Superior temporal gyrus (tissue), 1 donor: ENCODE results near the gene DACH1.
"Not testable (repeated sequence)": the region's sequence is repeated elsewhere in the genome, so short reads cannot be mapped to it uniquely, and the experiment has no call there.

Source experiments
- DNase-seq: peaks from one replicate; pipeline ENCODE4 v3.0.0-alpha.2; 2016; ENCODE audit errors: extremely low spot score

Gene DACH1

GRCh38 chr13:71828564-71828963 is 38.4 kb downstream of the DACH1 start:
- no peak for DNase-seq

DNA sequence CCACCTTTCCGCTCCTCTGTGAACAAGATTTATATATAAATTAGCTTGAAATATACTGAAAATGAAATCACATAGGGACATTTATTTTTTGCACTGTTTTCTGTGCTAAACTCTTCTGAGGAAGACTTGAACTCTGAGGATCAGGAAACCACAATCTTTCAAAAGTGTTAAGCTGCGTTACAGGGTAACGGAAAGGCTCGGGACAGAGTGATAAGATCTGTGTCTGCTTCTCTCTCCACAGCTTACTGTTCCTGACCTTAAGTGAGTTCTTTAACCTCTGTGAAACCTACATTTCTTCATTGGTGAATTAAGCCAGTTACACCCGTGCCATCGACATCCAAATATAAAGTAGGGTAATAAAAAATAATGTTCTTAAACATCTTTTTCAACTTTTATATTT is 38.9 kb downstream of the DACH1 start:
- no peak for DNase-seq

GRCh38 chr13:71827241-71827640 is 39.8 kb downstream of the DACH1 start:
- no peak for DNase-seq

- no peak for DNase-seq
Measured at GRCh38 chr13:71820699-71821098, 46.3 kb downstream of the DACH1 start.

GRCh38 chr13:71817335-71817734 is 49.7 kb downstream of the DACH1 start:
- no peak for DNase-seq

GRCh38 chr13:71814806-71815360 is 52.1 kb downstream of the DACH1 start:
- no peak for DNase-seq

GRCh38 chr13:71813187-71813586 is 53.8 kb downstream of the DACH1 start:
- no peak for DNase-seq

DNA sequence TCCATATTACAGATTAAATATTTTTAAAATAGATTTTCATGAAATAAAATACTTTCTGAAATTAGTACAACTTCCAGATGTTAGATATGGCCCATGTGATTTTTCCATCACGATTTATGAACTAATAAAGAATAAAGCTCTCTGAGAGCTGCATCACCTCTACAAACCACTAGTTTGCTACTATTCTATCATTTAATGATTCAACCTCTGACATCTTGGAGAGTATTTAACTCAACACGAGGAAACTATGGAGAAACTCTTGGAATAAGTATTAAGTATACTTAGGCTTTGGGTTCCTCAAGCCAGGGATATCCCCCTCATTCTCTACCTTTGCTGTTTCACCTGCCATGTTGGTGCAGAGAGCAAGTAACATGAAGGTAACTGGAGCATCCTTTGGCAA is 55.7 kb downstream of the DACH1 start:
- DNase-seq = no peak

GRCh38 chr13:71808708-71809107 is 58.3 kb downstream of the DACH1 start:
- no peak for DNase-seq

DNA sequence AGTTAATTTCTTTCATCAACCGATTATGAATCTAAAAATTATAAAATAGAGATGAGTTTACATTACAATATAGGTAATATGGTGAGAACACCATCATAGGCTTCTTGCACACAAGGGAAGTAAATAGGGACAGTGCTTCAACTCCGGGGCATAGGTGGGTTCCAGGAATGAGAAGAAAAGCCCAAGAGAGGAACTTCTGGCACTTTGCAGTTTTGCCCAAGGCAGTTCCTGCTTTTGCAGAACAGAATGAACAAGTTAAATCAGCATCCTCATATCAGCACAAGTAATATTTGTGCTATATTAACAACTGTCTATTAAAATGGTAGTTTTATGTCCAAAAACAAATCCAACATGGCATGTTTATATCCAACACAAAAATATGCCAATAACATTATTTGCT is 60.1 kb downstream of the DACH1 start:
- no peak for DNase-seq

DNA sequence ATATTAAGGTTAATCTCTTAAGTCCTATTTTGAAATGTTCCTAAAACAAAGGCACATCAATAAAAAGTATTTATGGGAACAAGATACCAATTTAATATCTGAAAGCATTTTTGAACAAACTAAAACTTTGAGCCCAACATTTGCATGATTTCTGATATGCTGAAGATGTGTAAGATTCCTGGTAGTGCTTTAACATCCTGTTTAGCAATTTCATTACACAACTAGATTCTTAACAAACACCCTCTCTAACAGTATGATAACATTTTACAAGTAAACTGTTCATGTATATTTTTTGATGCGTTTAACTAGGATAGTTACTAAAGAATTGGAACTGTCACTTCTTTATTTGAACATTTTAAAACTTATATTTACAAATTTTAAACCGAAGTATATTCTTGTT is 63.9 kb downstream of the DACH1 start:
- DNase-seq = no peak

GRCh38 chr13:71801781-71802180 is 65.2 kb downstream of the DACH1 start:
- DNase-seq = no peak

DNA sequence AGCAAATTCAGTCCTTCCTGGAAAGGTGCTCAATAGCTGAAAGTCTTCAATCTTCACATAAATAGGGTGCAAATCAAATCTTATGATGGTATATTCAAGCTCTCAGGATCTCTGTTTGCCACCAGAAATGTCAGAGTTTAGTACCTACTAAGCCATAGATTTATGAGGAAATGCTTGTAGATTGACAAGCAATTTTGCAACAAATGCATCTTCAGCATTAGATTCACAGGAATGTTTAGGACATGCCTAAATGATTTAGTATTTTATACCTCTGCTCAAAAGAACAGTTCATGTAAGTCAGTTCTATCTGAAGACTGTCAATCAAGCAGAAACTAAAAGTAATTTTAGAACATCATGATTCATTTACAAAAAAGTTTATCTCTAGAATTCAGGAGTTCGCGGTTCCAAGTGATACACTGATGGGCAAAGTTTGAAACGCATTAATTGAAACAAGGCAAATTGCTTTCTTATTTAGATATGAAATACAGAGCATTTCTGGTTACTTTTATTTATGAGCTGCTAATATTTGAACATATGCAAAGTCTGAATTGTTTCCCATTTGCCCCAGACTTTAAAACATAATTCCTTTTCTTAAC is 65.7 kb downstream of the DACH1 start:
- DNase-seq = no peak

GRCh38 chr13:71799324-71799723 is 67.7 kb downstream of the DACH1 start:
- DNase-seq = no peak

- DNase-seq = no peak
Measured at GRCh38 chr13:71798707-71799106, 68.3 kb downstream of the DACH1 start.

- DNase-seq = no peak
Measured at GRCh38 chr13:71797517-71797916, 69.5 kb downstream of the DACH1 start.

DNA sequence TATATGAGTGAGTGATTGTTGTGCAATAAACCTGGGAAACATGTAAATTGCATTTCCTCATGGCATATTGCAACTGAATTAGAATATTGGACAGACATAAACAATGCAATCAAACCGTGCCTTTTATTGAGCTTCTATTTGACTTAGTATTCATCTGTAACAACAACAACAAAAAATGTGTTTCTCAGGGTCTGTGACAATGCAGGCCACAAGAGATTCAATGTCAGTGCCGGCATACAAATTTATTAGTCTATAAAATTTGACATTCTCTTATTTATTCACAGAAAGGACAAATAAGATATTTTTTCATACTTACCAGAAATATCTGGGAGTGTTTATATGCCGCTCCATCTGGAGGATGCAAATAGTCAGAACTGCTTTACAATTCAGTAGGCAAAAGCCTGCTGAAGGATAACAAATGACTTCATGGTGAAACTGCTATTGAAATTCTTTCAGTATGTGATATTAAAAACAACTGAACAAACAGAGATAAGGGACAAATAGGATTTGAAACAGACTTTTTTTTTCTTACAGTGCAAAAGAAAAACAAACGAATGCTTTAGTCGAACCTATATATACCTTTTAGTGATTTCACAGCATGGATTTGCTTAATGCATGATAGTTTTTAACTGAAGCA is 77.2 kb downstream of the DACH1 start:
- DNase-seq = no peak

DNA sequence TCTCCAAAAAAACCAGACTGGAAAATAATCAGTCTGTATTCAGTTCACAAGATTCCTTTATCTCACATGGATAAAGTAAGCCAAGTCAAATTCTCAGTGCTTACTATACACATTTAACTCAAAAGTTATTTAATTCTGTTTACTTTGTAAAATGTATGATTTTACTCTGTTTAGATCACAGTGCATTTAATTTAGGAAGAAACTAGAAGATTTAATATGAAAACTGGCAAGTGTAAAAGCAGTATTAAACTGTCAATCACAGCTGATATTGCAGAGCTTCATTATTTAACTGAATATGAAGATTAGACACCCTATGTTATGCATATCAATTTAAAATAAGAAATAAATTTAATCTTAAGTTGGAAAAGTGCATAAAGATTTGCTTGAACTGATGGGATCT is 78.0 kb downstream of the DACH1 start:
- DNase-seq = no peak

DNA sequence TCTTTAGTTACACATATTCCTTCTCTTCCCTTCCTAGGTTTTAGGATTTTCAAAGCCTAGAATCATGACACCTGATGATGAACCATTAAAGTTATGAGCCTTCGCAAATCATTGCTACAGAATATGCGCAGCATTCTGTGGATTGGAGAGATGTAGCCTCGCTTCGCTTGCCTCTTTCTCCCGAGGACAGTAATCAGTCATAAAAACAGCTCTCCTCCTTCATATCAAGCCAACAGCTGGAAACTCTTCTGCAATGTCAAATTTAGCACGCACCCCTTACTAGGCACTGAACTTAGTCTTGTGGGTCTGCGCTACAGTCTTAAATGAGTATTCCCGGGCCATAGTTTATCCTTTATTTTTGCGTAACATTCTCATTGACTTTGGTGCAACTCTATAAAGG is 79.6 kb downstream of the DACH1 start:
- DNase-seq = no peak

- DNase-seq = no peak
Measured at GRCh38 chr13:71786875-71787274, 80.1 kb downstream of the DACH1 start.

- DNase-seq = no peak
Measured at GRCh38 chr13:71785361-71785760, 81.6 kb downstream of the DACH1 start.

GRCh38 chr13:71780546-71780945 is 86.5 kb downstream of the DACH1 start:
- DNase-seq = no peak

GRCh38 chr13:71778998-71779397 is 88.0 kb downstream of the DACH1 start:
- not testable (repeated sequence) for DNase-seq

GRCh38 chr13:71775966-71776365 is 91.0 kb downstream of the DACH1 start:
- no peak for DNase-seq
